ENCODE data around the gene RIMS4.

DNA sequence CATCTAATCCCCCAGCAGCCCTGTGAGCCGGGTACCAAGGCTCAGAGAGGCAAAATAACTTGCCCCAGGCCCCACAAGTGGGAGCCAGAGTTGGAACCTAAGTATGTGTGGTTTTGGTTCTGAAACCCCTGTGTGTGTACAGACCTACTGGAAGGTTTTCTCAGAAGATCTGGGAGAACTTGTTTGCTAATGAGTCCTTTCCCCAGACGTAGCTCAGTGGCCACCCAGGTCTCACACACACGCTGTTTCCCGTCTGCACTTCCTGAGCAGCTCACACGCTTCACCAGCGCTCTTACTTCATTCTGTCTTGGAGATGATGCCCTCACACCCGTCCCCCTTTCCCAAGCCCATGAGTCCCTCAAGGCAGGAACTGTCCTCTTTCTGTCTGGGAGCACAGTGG, 87.0 kb downstream of the RIMS4 start:
- TF ChIP-seq REST (IDR thresholded peaks at IDR 0.05; ENCODE audit: insufficient read depth in 1 of 2, low read depth in 2 of 2, low read length in 1 of 2) (no peak), POLR2AphosphoS5 (IDR thresholded peaks at IDR 0.05; ENCODE audit: low read depth, low read length) (no peak), TCF7L2 (IDR thresholded peaks at IDR 0.05; ENCODE audit: low read depth, low read length) (no peak), SIN3A (IDR thresholded peaks at IDR 0.05; ENCODE audit: borderline replicate concordance, insufficient read depth, low read depth, low read length) (no peak)
- TF ChIP-seq, protein P1, sequence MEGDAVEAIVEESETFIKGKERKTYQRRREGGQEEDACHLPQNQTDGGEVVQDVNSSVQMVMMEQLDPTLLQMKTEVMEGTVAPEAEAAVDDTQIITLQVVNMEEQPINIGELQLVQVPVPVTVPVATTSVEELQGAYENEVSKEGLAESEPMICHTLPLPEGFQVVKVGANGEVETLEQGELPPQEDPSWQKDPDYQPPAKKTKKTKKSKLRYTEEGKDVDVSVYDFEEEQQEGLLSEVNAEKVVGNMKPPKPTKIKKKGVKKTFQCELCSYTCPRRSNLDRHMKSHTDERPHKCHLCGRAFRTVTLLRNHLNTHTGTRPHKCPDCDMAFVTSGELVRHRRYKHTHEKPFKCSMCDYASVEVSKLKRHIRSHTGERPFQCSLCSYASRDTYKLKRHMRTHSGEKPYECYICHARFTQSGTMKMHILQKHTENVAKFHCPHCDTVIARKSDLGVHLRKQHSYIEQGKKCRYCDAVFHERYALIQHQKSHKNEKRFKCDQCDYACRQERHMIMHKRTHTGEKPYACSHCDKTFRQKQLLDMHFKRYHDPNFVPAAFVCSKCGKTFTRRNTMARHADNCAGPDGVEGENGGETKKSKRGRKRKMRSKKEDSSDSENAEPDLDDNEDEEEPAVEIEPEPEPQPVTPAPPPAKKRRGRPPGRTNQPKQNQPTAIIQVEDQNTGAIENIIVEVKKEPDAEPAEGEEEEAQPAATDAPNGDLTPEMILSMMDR (IDR thresholded peaks at IDR 0.05) = no peak
